Measurements from ENCODE around the gene RALGAPA1. TPM values are rescaled to one million over a fixed set of nuclear protein-coding genes. Genes with fewer than 3 reads are reported as not detected.
"Not testable (repeated sequence)": the region's sequence is repeated elsewhere in the genome, so short reads cannot be mapped to it uniquely, and the experiment has no call there.

Gene RALGAPA1
- total RNA-seq, result 100 to 1,000 TPM in 1 of 3 donors, 10 to 100 TPM in 2; 66.5 to 101 (median 90.7) TPM
- total RNA-seq (2013), result 105 TPM

- peaks cover 33% of the 10 kb centered on the region in 2 donors for H3K4me1 Mint-ChIP-seq
- H3K9me3 Mint-ChIP-seq; H3K4me1 ChIP-seq (ENCODE audit: control insufficient read depth, insufficient read depth, low read length); H3K36me3 ChIP-seq (ENCODE audit: control insufficient read depth, insufficient read depth, low read length); H3K27me3 ChIP-seq (ENCODE audit: control insufficient read depth, insufficient read depth, low read length); H3K27me3 Mint-ChIP-seq (ENCODE audit: low read depth in 2 of 2); H3K36me3 Mint-ChIP-seq; H3K9me3 ChIP-seq (ENCODE audit: control insufficient read depth, insufficient read depth, low read length): not testable (repeated sequence)
- TF ChIP-seq CTCF (IDR thresholded peaks at IDR 0.05), result peak; percentile 51
- H3K4me3 Mint-ChIP-seq, result peak within 1 kb of the TSS; percentile 99
- peak; percentile 91 to 99 (median 92) for ATAC-seq
- under 1% methylated on average over 65 of the region's 66 CpGs for WGBS (ENCODE audit: insufficient coverage)
- DNase-seq, result peak; percentile 96 to 99
- H3K4me3 ChIP-seq (ENCODE audit: low read length), result peak within 1 kb of the TSS; percentile 64
- peak within 1 kb of the TSS; percentile 89 for H3K27ac ChIP-seq (ENCODE audit: low read length)
- H3K27ac Mint-ChIP-seq, result peak within 1 kb of the TSS; percentile 90 to 99
- intact Hi-C loops (cut with micrococcal nuclease), result loop anchor here (1.0 to 10.0 kb wide), 2 partner anchors 17 to 394 kb away; partner anchors contain the start of gene BRMS1L
Measured at GRCh38 chr14:35808638-35809563, at the start of gene RALGAPA1. RALGAPA1 (minus strand) TSS chr14:35809295; CDS start chr14:35808835, 460 bp downstream.

GRCh38 chr14:35858521-35859209 is 49.6 kb upstream of the RALGAPA1 start:
- Histone ChIP-seq H3K4me3 (ENCODE audit: low read length) (no peak overlapping the region), H3K27me3 (ENCODE audit: control insufficient read depth, insufficient read depth, low read length) (no peaks in the 10 kb centered on the region), H3K36me3 (ENCODE audit: control insufficient read depth, insufficient read depth, low read length) (peaks cover 6% of the 10 kb centered on the region), H3K9me3 (ENCODE audit: control insufficient read depth, insufficient read depth, low read length) (no peaks in the 10 kb centered on the region), H3K27ac (ENCODE audit: low read length) (no peak overlapping the region), H3K4me1 (ENCODE audit: control insufficient read depth, insufficient read depth, low read length) (no peaks in the 10 kb centered on the region)
- no peak overlapping the region for H3K4me3 Mint-ChIP-seq
- ATAC-seq (no peak), DNase-seq (no peak)
- intact Hi-C loops (cut with micrococcal nuclease), result no loop called here
- no peak overlapping the region for H3K27ac Mint-ChIP-seq
- TF ChIP-seq CTCF (IDR thresholded peaks at IDR 0.05), result no peak
- no peaks in the 10 kb centered on the region for H3K9me3 Mint-ChIP-seq
- peaks cover 11% of the 10 kb centered on the region for H3K36me3 Mint-ChIP-seq
- 96% methylated on average over 7 of the region's 7 CpGs for WGBS (ENCODE audit: insufficient coverage)
- no peaks in the 10 kb centered on the region for H3K27me3 Mint-ChIP-seq (ENCODE audit: low read depth in 2 of 2)
- H3K4me1 Mint-ChIP-seq, result no peaks in the 10 kb centered on the region

- DNase-seq (no peak), ATAC-seq (peak in 1 of 3 donors; percentile 26)
- no peak for TF ChIP-seq CTCF (IDR thresholded peaks at IDR 0.05)
- H3K4me3 Mint-ChIP-seq, result no peak overlapping the region
- Histone ChIP-seq H3K36me3 (ENCODE audit: control insufficient read depth, insufficient read depth, low read length) (no peaks in the 10 kb centered on the region), H3K27ac (ENCODE audit: low read length) (no peak overlapping the region), H3K27me3 (ENCODE audit: control insufficient read depth, insufficient read depth, low read length) (no peaks in the 10 kb centered on the region), H3K4me3 (ENCODE audit: low read length) (no peak overlapping the region), H3K4me1 (ENCODE audit: control insufficient read depth, insufficient read depth, low read length) (no peaks in the 10 kb centered on the region), H3K9me3 (ENCODE audit: control insufficient read depth, insufficient read depth, low read length) (no peaks in the 10 kb centered on the region)
- no peaks in the 10 kb centered on the region for H3K4me1 Mint-ChIP-seq
- H3K27ac Mint-ChIP-seq, result no peak overlapping the region
- H3K27me3 Mint-ChIP-seq (ENCODE audit: low read depth in 2 of 2), result no peaks in the 10 kb centered on the region
- no peaks in the 10 kb centered on the region for H3K9me3 Mint-ChIP-seq
- WGBS (ENCODE audit: insufficient coverage), result 22% methylated on average over 4 of the region's 6 CpGs
- peaks cover 12% of the 10 kb centered on the region for H3K36me3 Mint-ChIP-seq
- intact Hi-C loops (cut with micrococcal nuclease), result no loop called here
Measured at GRCh38 chr14:35855876-35856481, 46.9 kb upstream of the RALGAPA1 start.

Data from natural killer cell (primary cell).